Activated T-helper 1 cell treated with anti-CD3 and anti-CD28 coated beads, Interleukin-2, amount 50 U/mL, for 16 hours (primary cell): Measurements from ENCODE around the gene TEK.

Experiments used
- DNase-seq, 2 donors: peaks; one replicate each; pipeline ENCODE4 v3.0.0-alpha.2; 2020; ENCODE audit warnings: low read depth in 1 of 2, low spot score in 1 of 2

The TEK gene

DNA sequence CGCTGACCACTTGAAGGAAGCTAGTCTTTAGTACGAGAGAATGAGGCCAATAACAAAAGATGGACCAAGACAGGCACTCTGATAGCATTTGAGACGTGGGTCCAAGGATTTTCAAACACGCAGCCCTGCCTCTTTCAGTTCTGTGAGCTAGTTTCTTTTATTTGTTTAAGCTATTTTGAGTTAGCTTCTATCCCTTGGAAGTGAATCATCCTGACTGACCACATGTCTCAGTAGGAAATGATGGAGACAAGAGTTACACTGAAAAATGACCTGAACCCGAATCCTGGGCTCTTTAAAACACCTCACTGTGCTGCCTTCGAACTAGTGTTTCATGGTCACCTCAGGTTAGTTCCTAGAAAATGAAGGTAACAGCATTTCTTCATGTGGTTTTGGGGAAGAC, 9.9 kb downstream of the TEK start:
- no peak for DNase-seq

- no peak for DNase-seq
These were observed 15.1 kb downstream of the TEK start for GRCh38 chr9:27124151-27124550.

GRCh38 chr9:27125030-27125429, 16.0 kb downstream of the TEK start:
- DNase-seq, result no peak

DNA sequence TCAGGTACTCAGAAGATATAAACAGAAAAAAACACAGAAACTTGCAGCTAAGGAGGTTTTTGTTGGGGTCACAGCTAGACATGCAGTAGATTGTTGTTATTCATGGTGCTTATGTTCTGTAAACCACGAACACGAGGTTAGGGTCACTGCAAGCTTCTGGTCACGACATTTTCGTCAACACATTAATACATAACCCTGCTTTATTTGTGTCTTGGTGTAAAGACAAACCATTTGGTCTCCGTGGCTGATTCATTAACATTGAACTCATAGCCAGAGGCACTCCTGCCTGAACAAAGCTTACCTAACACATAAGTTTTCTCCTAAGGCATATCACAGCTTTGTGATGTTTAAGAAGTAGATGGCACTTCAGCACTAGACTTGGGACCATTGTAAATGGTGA, 16.9 kb downstream of the TEK start:
- DNase-seq, result no peak

GRCh38 chr9:27126670-27127069, 17.6 kb downstream of the TEK start:
- no peak for DNase-seq

DNA sequence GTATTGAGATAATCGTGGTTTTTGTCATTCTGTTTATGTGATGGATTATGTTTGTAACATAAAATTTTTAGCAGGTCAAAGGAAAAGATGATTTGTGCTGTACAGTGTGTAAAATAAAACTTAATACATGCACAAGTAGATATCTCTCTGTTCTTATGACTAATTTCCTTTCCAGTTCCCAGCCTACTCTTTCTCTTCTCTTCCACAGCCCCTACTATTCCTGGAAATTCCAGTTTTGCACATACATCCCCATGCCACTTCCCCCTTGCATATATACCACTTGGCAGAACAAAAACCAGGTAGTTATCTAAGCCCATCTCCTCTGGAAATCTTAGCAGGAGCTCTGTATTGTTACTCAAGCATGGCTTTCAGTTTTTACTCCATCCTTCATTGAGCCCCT, 20.2 kb downstream of the TEK start:
- no peak for DNase-seq

- DNase-seq, result no peak
These were observed 22.7 kb downstream of the TEK start for GRCh38 chr9:27131731-27132130.

DNA sequence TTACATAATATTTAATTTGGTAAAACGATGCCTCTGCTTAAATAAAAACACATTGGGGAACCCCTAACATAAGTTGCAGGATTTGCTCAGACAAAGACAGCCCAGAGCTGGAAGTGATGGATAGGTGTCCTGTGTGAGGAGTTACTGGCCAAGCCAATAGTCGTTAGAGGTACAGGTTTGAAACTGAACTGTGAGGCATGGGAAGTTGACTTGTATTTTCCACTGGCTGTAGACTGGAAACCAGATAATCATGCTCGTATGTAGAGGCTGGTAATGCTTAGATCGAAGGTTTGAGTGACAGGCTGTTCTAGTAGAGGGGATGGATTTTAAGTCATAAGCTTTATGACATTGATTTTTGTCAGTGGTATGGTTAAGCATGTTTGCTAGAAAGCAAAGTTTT, 24.8 kb downstream of the TEK start:
- DNase-seq, result no peak

DNA sequence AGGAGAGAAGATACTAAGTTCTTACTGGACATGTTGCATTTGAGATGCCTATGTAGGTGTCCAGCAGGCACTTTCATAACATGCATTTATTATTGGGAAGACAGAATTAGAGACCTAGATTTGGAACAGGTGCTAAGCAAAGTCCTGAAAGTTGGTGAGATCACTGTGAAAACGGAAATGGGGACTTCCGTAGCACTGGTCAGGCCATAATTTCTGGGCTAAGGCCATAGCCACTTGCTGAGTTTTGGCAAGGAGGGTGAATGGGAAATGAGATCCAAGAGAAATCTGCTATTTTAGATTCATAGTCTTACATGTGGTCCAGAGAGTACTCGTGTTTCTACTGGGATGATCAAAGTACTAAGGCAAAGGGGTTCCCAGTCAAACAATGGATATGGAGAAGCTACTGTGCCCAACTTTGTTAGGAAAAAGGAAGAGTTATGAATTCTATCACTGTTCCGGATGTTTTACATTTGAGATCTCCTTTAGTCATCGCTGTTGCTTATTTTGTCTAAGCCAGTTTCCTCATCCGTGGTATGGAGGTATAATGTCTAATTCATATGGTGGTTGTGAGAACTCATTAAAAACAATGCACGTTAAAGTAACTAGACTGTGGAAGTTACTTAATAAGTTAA, 33.4 kb downstream of the TEK start:
- no peak for DNase-seq

DNA sequence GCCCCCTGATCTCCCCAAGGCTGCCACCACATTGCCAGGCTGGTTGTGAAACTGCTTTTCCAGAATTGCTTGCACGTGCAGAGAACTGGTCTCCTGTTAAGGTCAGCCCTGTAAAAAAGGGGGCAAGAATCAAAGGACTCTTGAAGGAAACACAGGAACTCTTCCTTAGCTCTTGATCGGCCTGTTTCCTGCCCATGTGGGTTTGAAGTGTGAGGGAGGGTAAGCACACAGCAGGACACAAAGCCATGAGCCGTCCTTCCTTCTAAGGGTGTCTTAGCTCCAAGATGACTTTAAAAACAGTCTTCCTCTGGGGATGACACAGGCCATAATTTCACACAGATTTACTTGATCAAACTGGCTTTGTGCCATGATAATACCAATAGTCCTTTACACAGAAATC, 36.1 kb downstream of the TEK start:
- DNase-seq, result no peak

GRCh38 chr9:27149651-27150050, 40.6 kb downstream of the TEK start:
- no peak for DNase-seq

DNA sequence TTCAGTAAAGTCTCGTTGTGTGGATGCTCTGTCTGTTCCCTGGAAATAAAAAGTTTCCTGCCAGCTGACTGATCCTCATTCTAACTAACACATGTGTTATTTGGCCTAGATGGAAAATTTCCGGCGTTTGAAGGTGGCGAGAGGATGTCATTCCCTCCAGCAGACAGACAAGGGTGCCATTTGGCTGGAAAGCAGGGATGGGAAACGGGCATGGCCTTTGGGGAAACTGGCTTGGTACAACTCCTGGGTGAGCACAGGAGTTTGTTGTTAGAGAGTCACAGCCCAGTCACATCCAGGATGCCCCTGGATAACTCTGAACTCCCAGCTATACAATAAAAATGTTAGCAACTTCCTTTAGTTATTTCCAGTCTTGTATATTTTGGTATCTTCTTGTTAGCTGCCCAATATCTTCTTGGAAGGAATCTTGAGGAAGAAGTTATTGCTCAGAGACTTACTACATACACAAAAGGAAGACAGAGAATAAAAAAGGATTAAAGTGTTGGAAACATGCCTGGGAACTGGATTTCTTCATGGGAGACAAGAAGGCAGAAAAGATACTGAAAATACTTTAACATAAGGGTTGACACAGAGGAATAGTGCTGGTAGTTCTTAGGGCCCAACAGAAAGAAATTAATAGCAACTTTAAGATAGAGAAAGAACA, 41.9 kb downstream of the TEK start:
- DNase-seq, result no peak

- DNase-seq, result no peak
These were observed 42.8 kb downstream of the TEK start for GRCh38 chr9:27151693-27152404.

DNA sequence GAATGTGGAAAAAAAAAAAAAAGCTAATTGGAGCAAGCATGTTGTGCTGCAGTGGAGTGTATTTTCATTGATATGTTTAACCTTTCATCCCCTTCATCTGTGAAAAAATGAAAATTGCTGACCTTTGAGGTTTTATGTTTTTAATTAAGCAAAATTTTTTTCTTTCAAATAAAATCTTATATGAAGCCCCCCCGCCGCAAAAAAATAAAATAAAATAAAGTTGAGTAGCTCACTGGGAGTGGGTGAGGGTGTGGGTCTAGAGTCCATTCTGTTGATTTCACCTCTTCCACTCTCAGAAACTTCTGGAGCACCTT, 43.3 kb downstream of the TEK start:
- DNase-seq, result no peak

- DNase-seq, result no peak
These were observed 45.9 kb downstream of the TEK start for GRCh38 chr9:27154908-27155307.

DNA sequence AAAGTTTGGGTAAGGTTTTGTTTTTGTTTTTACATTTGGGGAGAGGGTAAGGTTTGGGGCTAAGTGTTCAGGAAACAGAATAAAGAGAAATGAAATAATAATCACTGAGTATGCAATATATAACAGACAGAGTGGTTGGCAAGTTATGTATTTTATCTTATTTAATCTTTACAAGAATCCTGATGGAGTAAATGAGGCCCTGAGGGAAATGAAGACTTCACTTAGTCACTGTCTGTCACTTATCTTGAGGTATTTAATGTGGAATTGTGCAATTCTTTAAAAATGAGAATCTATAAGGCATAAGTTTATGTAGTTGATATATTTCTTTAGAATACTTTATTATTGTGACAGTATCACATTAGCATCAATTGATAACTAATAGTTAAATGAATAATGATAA, 48.1 kb downstream of the TEK start:
- DNase-seq, result no peak

DNA sequence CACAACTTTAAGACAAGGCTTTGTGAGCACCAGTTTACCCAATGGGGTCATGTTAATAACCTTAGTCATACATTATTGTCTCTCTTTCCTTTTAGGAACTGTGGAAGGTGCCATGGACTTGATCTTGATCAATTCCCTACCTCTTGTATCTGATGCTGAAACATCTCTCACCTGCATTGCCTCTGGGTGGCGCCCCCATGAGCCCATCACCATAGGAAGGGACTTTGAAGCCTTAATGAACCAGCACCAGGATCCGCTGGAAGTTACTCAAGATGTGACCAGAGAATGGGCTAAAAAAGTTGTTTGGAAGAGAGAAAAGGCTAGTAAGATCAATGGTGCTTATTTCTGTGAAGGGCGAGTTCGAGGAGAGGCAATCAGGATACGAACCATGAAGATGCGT, 48.7 kb downstream of the TEK start:
- DNase-seq, result no peak

DNA sequence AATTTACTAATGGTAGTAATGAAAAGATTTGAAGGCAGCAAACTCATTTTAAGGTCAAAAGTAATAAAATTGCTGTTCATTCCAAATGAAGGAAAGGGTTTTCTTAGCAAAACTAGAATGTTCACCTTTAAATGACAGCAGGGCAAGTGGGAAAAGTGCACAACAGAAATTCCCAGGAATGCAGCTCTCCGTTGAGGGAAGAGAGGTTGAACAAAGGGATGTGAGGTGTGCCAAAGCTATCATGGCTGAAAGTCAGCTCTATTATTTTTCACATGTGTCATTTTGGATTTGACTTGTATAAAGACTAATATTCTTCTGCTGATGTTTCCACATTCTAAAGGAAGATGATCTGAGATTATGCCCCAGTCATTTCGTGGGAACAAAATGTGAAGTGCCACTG, 51.6 kb downstream of the TEK start:
- no peak for DNase-seq

DNA sequence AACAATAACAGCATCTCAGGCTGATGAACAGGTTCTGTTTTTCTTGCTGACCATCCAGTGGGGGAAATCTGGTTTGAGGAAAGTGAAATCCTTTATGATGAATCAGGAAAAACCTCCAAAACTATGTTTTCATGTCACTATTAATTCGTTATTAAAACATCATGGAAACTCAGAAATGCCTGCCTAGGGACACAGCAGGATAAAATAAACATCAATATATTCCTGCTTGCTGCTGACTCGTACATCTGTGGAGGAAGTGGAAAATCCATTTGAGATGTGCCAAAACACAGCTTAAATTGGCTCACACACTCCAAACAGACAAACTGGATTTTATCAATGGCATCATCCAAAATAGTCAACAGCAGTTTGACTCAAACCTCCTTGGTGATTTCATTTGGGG, 53.0 kb downstream of the TEK start:
- no peak for DNase-seq

DNA sequence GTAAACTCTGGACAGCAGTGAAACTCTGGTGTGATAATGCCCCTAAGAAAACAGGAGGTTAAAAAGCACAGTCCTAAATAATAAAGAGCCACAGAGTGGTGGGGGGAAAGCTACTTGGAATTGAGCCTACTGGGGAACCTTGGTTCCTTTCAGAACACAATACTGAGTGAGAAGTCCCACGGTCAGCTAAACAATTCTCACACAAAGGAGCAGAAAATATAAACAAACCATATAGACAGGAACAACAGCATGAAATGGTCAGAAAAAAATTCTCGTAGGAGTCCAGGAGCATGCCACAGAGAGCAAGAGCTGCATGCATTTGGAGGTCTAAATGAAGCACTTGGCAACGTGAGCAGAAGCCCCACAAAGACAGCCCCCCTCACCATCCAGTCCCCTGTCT, 56.0 kb downstream of the TEK start:
- DNase-seq, result no peak

GRCh38 chr9:27165670-27166069, 56.6 kb downstream of the TEK start:
- DNase-seq, result no peak

DNA sequence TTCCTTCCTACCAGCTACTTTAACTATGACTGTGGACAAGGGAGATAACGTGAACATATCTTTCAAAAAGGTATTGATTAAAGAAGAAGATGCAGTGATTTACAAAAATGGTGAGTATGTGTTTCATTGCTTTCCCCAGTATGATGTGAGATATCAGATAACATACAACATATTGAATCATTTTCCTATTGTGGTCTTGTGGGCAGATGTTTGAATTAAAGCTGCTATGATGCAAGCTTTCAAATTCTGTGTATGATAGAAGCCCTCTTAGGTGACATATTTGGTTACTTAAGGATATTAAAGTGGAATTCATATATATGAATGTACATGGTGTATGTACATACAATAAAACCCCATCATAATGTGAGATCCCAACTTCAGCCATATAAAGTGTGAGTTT, 59.5 kb downstream of the TEK start:
- no peak for DNase-seq

GRCh38 chr9:27168951-27169350, 59.9 kb downstream of the TEK start:
- no peak for DNase-seq
